ENCODE data around the gene PROB1.

DNA sequence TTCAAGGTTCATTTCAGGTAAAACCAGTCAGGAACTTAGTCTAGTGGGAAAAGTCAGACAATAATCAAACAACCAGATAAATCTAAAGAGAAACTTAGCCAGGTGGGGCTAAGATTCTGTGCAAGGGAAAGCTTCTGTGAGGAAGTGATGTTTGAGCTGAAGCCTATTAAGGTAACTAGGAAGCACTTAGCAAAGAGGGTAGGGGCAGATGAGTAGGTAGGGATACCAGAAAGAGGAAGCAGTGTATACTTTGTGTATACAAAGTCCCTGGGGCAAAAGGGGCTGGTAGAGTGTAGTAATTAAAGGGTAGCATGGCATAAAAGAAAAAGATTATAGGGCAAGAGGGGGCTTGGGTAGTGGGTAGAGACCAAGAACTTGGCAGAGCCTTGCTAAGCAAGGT, 12.6 kb upstream of the PROB1 start:
- TF ChIP-seq, protein P1, sequence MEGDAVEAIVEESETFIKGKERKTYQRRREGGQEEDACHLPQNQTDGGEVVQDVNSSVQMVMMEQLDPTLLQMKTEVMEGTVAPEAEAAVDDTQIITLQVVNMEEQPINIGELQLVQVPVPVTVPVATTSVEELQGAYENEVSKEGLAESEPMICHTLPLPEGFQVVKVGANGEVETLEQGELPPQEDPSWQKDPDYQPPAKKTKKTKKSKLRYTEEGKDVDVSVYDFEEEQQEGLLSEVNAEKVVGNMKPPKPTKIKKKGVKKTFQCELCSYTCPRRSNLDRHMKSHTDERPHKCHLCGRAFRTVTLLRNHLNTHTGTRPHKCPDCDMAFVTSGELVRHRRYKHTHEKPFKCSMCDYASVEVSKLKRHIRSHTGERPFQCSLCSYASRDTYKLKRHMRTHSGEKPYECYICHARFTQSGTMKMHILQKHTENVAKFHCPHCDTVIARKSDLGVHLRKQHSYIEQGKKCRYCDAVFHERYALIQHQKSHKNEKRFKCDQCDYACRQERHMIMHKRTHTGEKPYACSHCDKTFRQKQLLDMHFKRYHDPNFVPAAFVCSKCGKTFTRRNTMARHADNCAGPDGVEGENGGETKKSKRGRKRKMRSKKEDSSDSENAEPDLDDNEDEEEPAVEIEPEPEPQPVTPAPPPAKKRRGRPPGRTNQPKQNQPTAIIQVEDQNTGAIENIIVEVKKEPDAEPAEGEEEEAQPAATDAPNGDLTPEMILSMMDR (IDR thresholded peaks at IDR 0.05) = no peak
- no peak for TF ChIP-seq POLR2A (IDR thresholded peaks at IDR 0.05)

Data from Peyer's patch (tissue), 4 donors.